Endothelial cell of umbilical vein (primary cell): Measurements from ENCODE around the gene IP6K3. TPM values are rescaled to one million over a fixed set of nuclear protein-coding genes. Genes with fewer than 3 reads are reported as not detected.

ENCODE experiments used
- BruUV-seq: library from RNA; stranded (reverse); fragments of 400-500 nt; replicated peaks from 2 replicates; lab custom pipeline; 2021; lab: Mats Ljungman, UMichigan
- CTCF ChIA-PET: fragments of 300-600, 350-600 bp; sonication (Branson Sonifier 250); formaldehyde crosslinking; loops from one replicate; lab custom pipeline; 2021; ENCODE audit warnings: antibody characterized with exemption, inconsistent platforms; lab: Charles Lee
- POLR2A ChIA-PET: fragments of 300-600, 350-600 bp; sonication (Branson Sonifier 250); formaldehyde crosslinking; loops from one replicate; lab custom pipeline; 2021; ENCODE audit warnings: antibody characterized with exemption, inconsistent platforms; lab: Charles Lee
- DNase-seq: peaks from one replicate; pipeline ENCODE4 v3.0.0-alpha.2; 2011; ENCODE audit warnings: low read depth, low spot score
- FAIRE-seq: peaks from 2 replicates; lab custom pipeline; 2011; peaks lifted over from hg19 to GRCh38; lab: Jason Lieb, UNC
- H2AFZ ChIP-seq: 2 replicates; pipeline ENCODE4 v1.6.0; 2012; ENCODE audit warnings: low read depth, low read length, control low read depth, inconsistent platforms
- H3K27ac ChIP-seq: 2 replicates; pipeline ENCODE4 v1.5.1; 2011; ENCODE audit warnings: low read depth, mild to moderate bottlenecking, control low read depth, low read length, moderate library complexity; ENCODE audit not compliant: insufficient read depth
- H3K27me3 ChIP-seq, 2 experiments: 2 replicates each; pipeline versions ENCODE4 v1.6.0 to v1.6.1; 2011; ENCODE audit warnings: low read length in 2 of 2, mixed read lengths in 1 of 2; ENCODE audit not compliant: control insufficient read depth in 2 of 2, insufficient read depth in 2 of 2
- H3K36me3 ChIP-seq, 2 experiments: 2 replicates in 1 of 2; 3 replicates in 1 of 2; pipeline ENCODE4 v1.5.1; 2011; ENCODE audit warnings: low read length in 2 of 2, mild to moderate bottlenecking in 1 of 2, moderate library complexity in 1 of 2; ENCODE audit not compliant: control insufficient read depth in 2 of 2, insufficient read depth in 2 of 2; ENCODE audit errors: extremely low read depth in 1 of 2
- H3K4me1 ChIP-seq: 3 replicates; pipeline ENCODE4 v1.5.1; 2011; ENCODE audit warnings: mild to moderate bottlenecking, low read length; ENCODE audit not compliant: control insufficient read depth, insufficient read depth; ENCODE audit errors: extremely low read depth
- H3K4me2 ChIP-seq: 2 replicates; pipeline ENCODE4 v1.6.1; 2011; ENCODE audit warnings: low read length, control low read depth, mixed read lengths; ENCODE audit not compliant: insufficient read depth
- H3K4me3 ChIP-seq, 3 experiments: fragments of 200-600 bp in 1 of 3; sonication (generic), shearing (Covaris generic) in 1 of 3; replicated peaks in 1 of 3; 2 replicates each; pipeline ENCODE4 v1.5.1; 2011 to 2016; ENCODE audit warnings: control low read depth in 3 of 3, low read length in 3 of 3, mild to moderate bottlenecking in 2 of 3, inconsistent platforms in 1 of 3, low read depth in 1 of 3, moderate library complexity in 1 of 3; ENCODE audit not compliant: insufficient read depth in 1 of 3
- H3K79me2 ChIP-seq: 2 replicates; pipeline ENCODE4 v1.6.0; 2012; ENCODE audit warnings: low read length, inconsistent platforms; ENCODE audit not compliant: control insufficient read depth, insufficient read depth
- H3K9ac ChIP-seq: replicated peaks from 2 replicates; pipeline ENCODE3; 2011; ENCODE audit warnings: low read length, control low read depth; ENCODE audit not compliant: insufficient read depth; ENCODE audit errors: extremely low read depth
- H3K9me1 ChIP-seq: replicated peaks from 3 replicates; pipeline ENCODE4 v1.6.0; 2011; ENCODE audit warnings: mild to moderate bottlenecking, low read length; ENCODE audit not compliant: control insufficient read depth, insufficient read depth; ENCODE audit errors: extremely low read depth
- H3K9me3 ChIP-seq: replicated peaks from 2 replicates; pipeline ENCODE4 v1.5.1; 2012; ENCODE audit warnings: low read length, inconsistent platforms; ENCODE audit not compliant: control insufficient read depth, insufficient read depth
- H4K20me1 ChIP-seq: replicated peaks from 2 replicates; pipeline ENCODE3; 2011; ENCODE audit warnings: mild to moderate bottlenecking, low read length; ENCODE audit not compliant: control insufficient read depth, insufficient read depth; ENCODE audit errors: extremely low read depth
- EZH2 ChIP-seq: IDR thresholded peaks from 2 replicates; pipeline ENCODE4 v1.6.1; 2012; ENCODE audit warnings: borderline replicate concordance, low read depth, mild to moderate bottlenecking, moderate library complexity, low read length, inconsistent platforms; ENCODE audit not compliant: severe bottlenecking
- GATA2 ChIP-seq: IDR thresholded peaks from 2 replicates; pipeline ENCODE4 v1.7.0; 2011; ENCODE audit warnings: low read depth, mild to moderate bottlenecking, moderate library complexity, mixed read lengths, low read length; ENCODE audit not compliant: insufficient read length, insufficient read depth
- JUN ChIP-seq: IDR thresholded peaks from 2 replicates; pipeline ENCODE4 v1.6.1; 2011; ENCODE audit warnings: borderline replicate concordance, low read depth; ENCODE audit not compliant: insufficient read length, insufficient read depth
- MYC ChIP-seq: IDR thresholded peaks from one replicate; pipeline ENCODE4 v1.6.1; 2011; ENCODE audit warnings: mild to moderate bottlenecking, low read depth, low read length
- POLR2A ChIP-seq: IDR thresholded peaks from 2 replicates; pipeline ENCODE4 v1.6.1; 2012; ENCODE audit warnings: low read depth, mild to moderate bottlenecking, control low read depth, low read length
- POLR2AphosphoS5 ChIP-seq: IDR thresholded peaks from 2 replicates; pipeline ENCODE4 v1.6.1; 2012; ENCODE audit warnings: low read depth, mild to moderate bottlenecking, control low read depth, low read length, moderate library complexity; ENCODE audit not compliant: insufficient read depth
- dilution Hi-C: fragments of 300-500 bp; cut with MboI; formaldehyde crosslinking; loops from one replicate; pipeline ENCODE4 v1.15.0; 2019; ENCODE audit warnings: low sequenced_read_pairs; ENCODE audit not compliant: extremely low pct_ligation_motif_present
- intact Hi-C: fragments of 100-400 bp; cut with micrococcal nuclease; formaldehyde crosslinking; loops from one replicate; pipeline ENCODE4 v1.10.0; 2022
- polyA plus RNA-seq, 4 experiments: library from polyadenylated mRNA; depleted of rRNA in 3 of 4; stranded (reverse) in 3 of 4; unstranded in 1 of 4; fragments of >200 nt; gene quantifications; 2 replicates each; pipeline versions ENCODE4 v1.2.1 to v1.2.3, GENCODE V29; 2011 to 2012; ENCODE audit warnings: missing spikeins in 1 of 4
- total RNA-seq: library from RNA; stranded (reverse); gene quantifications from 2 replicates; pipeline ENCODE4 v1.2.3, GENCODE V29; 2021
- TF ChIP-seq, protein P1 (sequence below): IDR thresholded peaks from 2 replicates; pipeline ENCODE4 v1.6.1; 2011; ENCODE audit not compliant: insufficient read depth, insufficient read length
- TF ChIP-seq, protein P2 (sequence below), 2 donors: IDR thresholded peaks; 1 replicate in 1 of 2; 2 replicates in 1 of 2; pipeline ENCODE4 v1.5.1; 2011; ENCODE audit warnings: low read length in 2 of 2, mild to moderate bottlenecking in 2 of 2, moderate library complexity in 2 of 2, control low read depth in 1 of 2, inconsistent platforms in 1 of 2, low read depth in 1 of 2; ENCODE audit not compliant: insufficient read depth in 1 of 2; ENCODE audit errors: extremely low read depth in 1 of 2

IP6K3 gene
- total and polyA plus RNA-seq, 2 donors (not counting 3 experiments of a cell fraction or from before 2014, with no cell fraction given): not detected

DNA sequence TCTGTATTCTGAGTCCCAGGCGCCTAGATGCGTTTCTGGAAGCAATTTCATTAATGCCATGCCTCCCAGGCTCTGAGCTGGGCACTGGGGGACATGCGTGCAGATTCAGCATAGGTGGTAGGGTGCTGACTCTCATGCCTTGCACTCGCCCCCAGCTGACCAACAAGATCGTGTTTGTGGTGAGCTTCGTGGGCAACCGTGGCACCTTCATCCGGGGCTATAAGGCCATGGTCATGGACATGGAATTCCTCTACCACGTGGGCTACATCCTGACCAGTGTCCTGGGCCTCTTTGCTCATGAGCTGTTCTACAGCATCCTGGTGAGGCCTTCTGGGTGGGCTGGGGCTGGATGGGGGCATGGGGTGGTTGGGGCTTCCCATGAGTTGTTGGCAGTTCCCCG, 56.8 kb downstream of the IP6K3 start:
- H4K20me1 ChIP-seq: no peaks in the 10 kb centered on the region
- intact Hi-C loops: no loop called here
- no peak overlapping the region for H3K4me2 ChIP-seq
- FAIRE-seq: no peak
- peaks cover 4 to 52% of the 10 kb centered on the region in 2 experiments for H3K36me3 ChIP-seq
- no peaks in the 10 kb centered on the region for H3K79me2 ChIP-seq
- DNase-seq: no peak
- POLR2A ChIA-PET: no interaction called here
- no peak overlapping the region for H3K4me3 ChIP-seq
- H3K9me3 ChIP-seq: no peaks in the 10 kb centered on the region
- H3K4me1 ChIP-seq: peaks cover 25% of the 10 kb centered on the region
- no peaks in the 10 kb centered on the region for H3K9me1 ChIP-seq
- H3K9ac ChIP-seq: no peak overlapping the region
- BruUV-seq: no TSS peak
- TF ChIP-seq GATA2 (no peak), MYC (no peak), POLR2A (no peak)
- no peaks in the 10 kb centered on the region for H3K27me3 ChIP-seq
- CTCF ChIA-PET: interaction anchor here (1.1 to 1.9 kb wide), 3 partner anchors 11 to 110 kb away, joined by 3 to 8 read pairs (median 4); partner anchors contain the start of gene BAK1
- no peak overlapping the region for H3K27ac ChIP-seq
- H2AFZ ChIP-seq: no peak overlapping the region
- dilution Hi-C loops: no loop called here

DNA sequence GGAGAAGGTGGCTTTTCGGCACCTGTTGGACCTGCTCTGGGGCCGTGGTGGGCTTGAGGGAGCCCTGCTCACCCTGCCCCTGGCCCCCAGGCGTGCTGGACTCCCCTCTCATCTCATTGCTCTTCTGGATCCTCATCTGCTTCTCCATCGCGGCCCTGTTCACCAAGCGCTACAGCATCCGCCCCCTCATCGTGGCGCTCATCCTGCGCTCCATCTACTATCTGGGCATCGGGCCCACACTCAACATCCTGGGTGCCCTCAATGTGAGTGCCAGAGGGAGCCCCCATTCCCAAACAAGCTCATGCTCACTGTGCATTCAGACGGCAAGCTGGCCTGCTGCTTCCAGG, 57.6 kb downstream of the IP6K3 start:
- Histone ChIP-seq H4K20me1 (no peaks in the 10 kb centered on the region), H3K9me1 (no peaks in the 10 kb centered on the region), H3K9me3 (no peaks in the 10 kb centered on the region), H3K27ac (no peak overlapping the region), H3K27me3 (no peaks in the 10 kb centered on the region), H3K4me3 (no peak overlapping the region), H3K4me1 (peaks cover 17% of the 10 kb centered on the region), H2AFZ (no peak overlapping the region), H3K9ac (no peak overlapping the region), H3K4me2 (no peak overlapping the region), H3K36me3 (peaks cover 4 to 58% of the 10 kb centered on the region in 2 experiments), H3K79me2 (no peaks in the 10 kb centered on the region)
- no TSS peak for BruUV-seq
- FAIRE-seq (no peak), DNase-seq (no peak)
- POLR2A ChIA-PET: no interaction called here
- CTCF ChIA-PET: no interaction called here
- no peak for TF ChIP-seq JUN
- TF ChIP-seq, protein P1, sequence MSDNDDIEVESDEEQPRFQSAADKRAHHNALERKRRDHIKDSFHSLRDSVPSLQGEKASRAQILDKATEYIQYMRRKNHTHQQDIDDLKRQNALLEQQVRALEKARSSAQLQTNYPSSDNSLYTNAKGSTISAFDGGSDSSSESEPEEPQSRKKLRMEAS: no peak
- no peak for TF ChIP-seq POLR2AphosphoS5
- no peak for TF ChIP-seq POLR2A
- TF ChIP-seq MYC: no peak
- no peak for TF ChIP-seq GATA2
- TF ChIP-seq EZH2: no peak
- TF ChIP-seq, protein P2, sequence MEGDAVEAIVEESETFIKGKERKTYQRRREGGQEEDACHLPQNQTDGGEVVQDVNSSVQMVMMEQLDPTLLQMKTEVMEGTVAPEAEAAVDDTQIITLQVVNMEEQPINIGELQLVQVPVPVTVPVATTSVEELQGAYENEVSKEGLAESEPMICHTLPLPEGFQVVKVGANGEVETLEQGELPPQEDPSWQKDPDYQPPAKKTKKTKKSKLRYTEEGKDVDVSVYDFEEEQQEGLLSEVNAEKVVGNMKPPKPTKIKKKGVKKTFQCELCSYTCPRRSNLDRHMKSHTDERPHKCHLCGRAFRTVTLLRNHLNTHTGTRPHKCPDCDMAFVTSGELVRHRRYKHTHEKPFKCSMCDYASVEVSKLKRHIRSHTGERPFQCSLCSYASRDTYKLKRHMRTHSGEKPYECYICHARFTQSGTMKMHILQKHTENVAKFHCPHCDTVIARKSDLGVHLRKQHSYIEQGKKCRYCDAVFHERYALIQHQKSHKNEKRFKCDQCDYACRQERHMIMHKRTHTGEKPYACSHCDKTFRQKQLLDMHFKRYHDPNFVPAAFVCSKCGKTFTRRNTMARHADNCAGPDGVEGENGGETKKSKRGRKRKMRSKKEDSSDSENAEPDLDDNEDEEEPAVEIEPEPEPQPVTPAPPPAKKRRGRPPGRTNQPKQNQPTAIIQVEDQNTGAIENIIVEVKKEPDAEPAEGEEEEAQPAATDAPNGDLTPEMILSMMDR (IDR thresholded peaks at IDR 0.05; ENCODE audit: extremely low read depth in 1 of 2, insufficient read depth in 1 of 2, low read depth in 1 of 2, low read length in 2 of 2): no peak
- dilution Hi-C loops: no loop called here
- intact Hi-C loops: no loop called here
